HFF-Myc (cell line): Measurements from ENCODE around the gene TOR3A.

ENCODE experiments used
- DNase-seq: peaks from one replicate; pipeline ENCODE4 v3.0.0-alpha.2; 2011; ENCODE audit warnings: low read depth; ENCODE audit errors: extremely low read depth
- H3K4me3 ChIP-seq: replicated peaks from 2 replicates; pipeline ENCODE4 v1.5.1; 2011; ENCODE audit warnings: low read depth, mild to moderate bottlenecking, control low read depth, low read length
- CTCF ChIP-seq: IDR thresholded peaks from 2 replicates; pipeline ENCODE4 v1.5.1; 2012; ENCODE audit warnings: mild to moderate bottlenecking, low read depth, low read length, control low read depth; ENCODE audit errors: missing control alignments

TOR3A gene

GRCh38 chr1:179107706-179108629 lies 26.1 kb downstream of the TOR3A start:
- H3K4me3 ChIP-seq: no peak overlapping the region
- no peak for DNase-seq
- no peak for TF ChIP-seq CTCF

- no peak for DNase-seq
- no peak overlapping the region for H3K4me3 ChIP-seq
- no peak for TF ChIP-seq CTCF
Observed at GRCh38 chr1:179108644-179109043, 26.8 kb downstream of the TOR3A start.

GRCh38 chr1:179115181-179115580 lies 33.3 kb downstream of the TOR3A start:
- TF ChIP-seq CTCF: no peak
- DNase-seq: no peak
- no peak overlapping the region for H3K4me3 ChIP-seq

- TF ChIP-seq CTCF: no peak
- no peak overlapping the region for H3K4me3 ChIP-seq
Observed at GRCh38 chr1:179119513-179119912, 37.6 kb downstream of the TOR3A start.

GRCh38 chr1:179120736-179121135 lies 38.9 kb downstream of the TOR3A start:
- DNase-seq: no peak
- TF ChIP-seq CTCF: no peak
- H3K4me3 ChIP-seq: no peak overlapping the region

More at GRCh38 chr1:179119513-179119912, 37.6 kb downstream of the TOR3A start:
- DNase-seq: no peak

GRCh38 chr1:179121159-179121938 lies 39.5 kb downstream of the TOR3A start:
- DNase-seq: peak; percentile 65
- peak; percentile 55 for TF ChIP-seq CTCF
- no peak overlapping the region for H3K4me3 ChIP-seq
